SH-SY5Y (cell line): Measurements from ENCODE around the gene MAP1LC3B2.

Source experiments
- GATA2 ChIP-seq: IDR thresholded peaks from 2 replicates; pipeline ENCODE4 v1.6.1; 2011; ENCODE audit warnings: mild to moderate bottlenecking, low read depth, low read length
- GATA3 ChIP-seq: IDR thresholded peaks from 2 replicates; pipeline ENCODE4 v1.6.1; 2011; ENCODE audit warnings: low read depth, mild to moderate bottlenecking, low read length, moderate library complexity

DNA sequence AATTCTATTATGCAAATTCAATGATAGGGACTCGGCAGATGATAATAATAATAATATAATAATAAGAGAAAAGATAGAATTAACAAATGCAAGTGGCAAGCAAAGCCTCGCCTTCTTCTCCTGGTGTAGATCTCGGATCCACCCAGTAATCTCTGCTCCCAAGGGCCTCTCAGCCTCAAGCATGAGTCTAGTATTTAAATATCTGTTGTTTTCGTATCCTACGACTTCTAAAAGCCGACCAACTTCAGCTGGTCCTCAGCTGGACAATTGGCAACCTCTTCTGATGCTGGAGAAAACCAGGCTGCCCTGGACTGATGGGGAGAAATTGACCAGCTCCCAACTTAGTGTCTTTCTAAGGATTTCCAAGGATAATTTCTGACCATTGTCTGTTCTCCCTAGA is 14.0 kb upstream of the MAP1LC3B2 start:
- no peak for TF ChIP-seq GATA2
- no peak for TF ChIP-seq GATA3
